HUES64 (cell line): ENCODE results near the gene SAMHD1.

Experiments
- H3K27ac ChIP-seq: 2 replicates; pipeline ENCODE4 v1.7.0; 2013; ENCODE audit warnings: low read depth, low read length, inconsistent platforms
- H3K27me3 ChIP-seq: 2 replicates; pipeline ENCODE4 v1.6.1; 2013; ENCODE audit warnings: mild to moderate bottlenecking, low read length; ENCODE audit not compliant: insufficient read depth
- H3K36me3 ChIP-seq: 2 replicates; pipeline ENCODE4 v1.6.1; 2013; ENCODE audit warnings: mild to moderate bottlenecking, low read length; ENCODE audit not compliant: insufficient read depth
- H3K4me1 ChIP-seq: 2 replicates; pipeline ENCODE4 v1.6.1; 2013; ENCODE audit warnings: mild to moderate bottlenecking, low read length, moderate library complexity; ENCODE audit not compliant: insufficient read depth
- H3K4me3 ChIP-seq: 2 replicates; pipeline ENCODE4 v1.5.1; 2013; ENCODE audit warnings: mild to moderate bottlenecking, low read length, moderate library complexity
- H3K9ac ChIP-seq: 2 replicates; pipeline ENCODE4 v1.6.1; 2013; ENCODE audit warnings: mild to moderate bottlenecking, low read depth, low read length
- H3K9me3 ChIP-seq: 2 replicates; pipeline ENCODE4 v1.6.1; 2013; ENCODE audit warnings: low read depth, low read length; ENCODE audit not compliant: insufficient read depth
- WGBS: fragments of 150-250, 120-280 bp; methylation state at CpG from one replicate; pipeline ENCODE4 v1.1.7; 2013; ENCODE audit warnings: missing lambda C conversion rate; 5-methylcytosine and 5-hydroxymethylcytosine counted together

Gene SAMHD1

GRCh38 chr20:36860339-36860738, 91.2 kb downstream of the SAMHD1 start:
- Histone ChIP-seq H3K36me3 (no peaks in the 10 kb centered on the region), H3K9ac (no peak overlapping the region), H3K27me3 (peaks cover 7% of the 10 kb centered on the region; the same call in 1 of the 2 replicates), H3K4me1 (peaks cover 14% of the 10 kb centered on the region), H3K9me3 (no peaks in the 10 kb centered on the region), H3K4me3 (no peak overlapping the region), H3K27ac (no peak overlapping the region)
- WGBS = 95% methylated on average over 5 of the region's 5 CpGs

GRCh38 chr20:36859700-36860330, 91.7 kb downstream of the SAMHD1 start:
- WGBS = 88% methylated on average over 5 of the region's 6 CpGs
- Histone ChIP-seq H3K4me3 (no peak overlapping the region), H3K9ac (no peak overlapping the region), H3K27ac (no peak overlapping the region), H3K27me3 (peaks cover 7% of the 10 kb centered on the region; the same call in 1 of the 2 replicates), H3K36me3 (no peaks in the 10 kb centered on the region), H3K4me1 (peaks cover 13% of the 10 kb centered on the region), H3K9me3 (no peaks in the 10 kb centered on the region)

GRCh38 chr20:36859282-36859555, 92.3 kb downstream of the SAMHD1 start:
- Histone ChIP-seq H3K9ac (no peak overlapping the region), H3K27me3 (peaks cover 7% of the 10 kb centered on the region; the same call in 1 of the 2 replicates), H3K9me3 (no peaks in the 10 kb centered on the region), H3K36me3 (no peaks in the 10 kb centered on the region), H3K4me3 (no peak overlapping the region), H3K27ac (no peak overlapping the region), H3K4me1 (peaks cover 14% of the 10 kb centered on the region)
- WGBS = 87% methylated on average over 4 of the region's 4 CpGs

- no peaks in the 10 kb centered on the region for H3K9me3 ChIP-seq
- no peaks in the 10 kb centered on the region for H3K36me3 ChIP-seq
- no peak overlapping the region for H3K27ac ChIP-seq
- H3K4me1 ChIP-seq = peaks cover 14% of the 10 kb centered on the region
- no peak overlapping the region for H3K9ac ChIP-seq
- H3K27me3 ChIP-seq = peaks cover 3% of the 10 kb centered on the region; the same call in 1 of the 2 replicates
- H3K4me3 ChIP-seq = no peak overlapping the region
- 89% methylated on average over 17 of the region's 17 CpGs for WGBS
Observed at GRCh38 chr20:36856691-36857635, 94.5 kb downstream of the SAMHD1 start.

- no peak overlapping the region for H3K4me3 ChIP-seq
- H3K9ac ChIP-seq = no peak overlapping the region
- no peaks in the 10 kb centered on the region for H3K9me3 ChIP-seq
- H3K27me3 ChIP-seq = no peaks in the 10 kb centered on the region
- H3K36me3 ChIP-seq = no peaks in the 10 kb centered on the region
- peaks cover 7% of the 10 kb centered on the region for H3K4me1 ChIP-seq
- no peak overlapping the region for H3K27ac ChIP-seq
- WGBS = 87% methylated on average over 3 of the region's 3 CpGs
Observed at GRCh38 chr20:36856195-36856594, 95.3 kb downstream of the SAMHD1 start.

- Histone ChIP-seq H3K4me1 (peaks cover 6% of the 10 kb centered on the region), H3K9ac (no peak overlapping the region), H3K4me3 (no peak overlapping the region), H3K27ac (no peak overlapping the region), H3K9me3 (peaks cover 5% of the 10 kb centered on the region), H3K36me3 (peaks cover 3% of the 10 kb centered on the region), H3K27me3 (no peaks in the 10 kb centered on the region)
- 86% methylated on average over 7 of the region's 7 CpGs for WGBS
Observed at GRCh38 chr20:36855241-36855657, 96.3 kb downstream of the SAMHD1 start.

- peaks cover 5% of the 10 kb centered on the region for H3K9me3 ChIP-seq
- H3K27ac ChIP-seq = no peak overlapping the region
- 74% methylated on average over 21 of the region's 21 CpGs for WGBS
- H3K27me3 ChIP-seq = no peaks in the 10 kb centered on the region
- H3K9ac ChIP-seq = no peak overlapping the region
- no peak overlapping the region for H3K4me3 ChIP-seq
- H3K36me3 ChIP-seq = peaks cover 3% of the 10 kb centered on the region
- peaks cover 6% of the 10 kb centered on the region for H3K4me1 ChIP-seq
Observed at GRCh38 chr20:36854348-36855240, 96.9 kb downstream of the SAMHD1 start.

- Histone ChIP-seq H3K36me3 (peaks cover 3% of the 10 kb centered on the region), H3K9me3 (peaks cover 5% of the 10 kb centered on the region), H3K27me3 (no peaks in the 10 kb centered on the region), H3K4me1 (peaks cover 6% of the 10 kb centered on the region), H3K27ac (no peak overlapping the region), H3K9ac (no peak overlapping the region), H3K4me3 (no peak overlapping the region)
- 95% methylated on average over 12 of the region's 12 CpGs for WGBS
Observed at GRCh38 chr20:36852187-36852586, 99.3 kb downstream of the SAMHD1 start.

- Histone ChIP-seq H3K27me3 (no peaks in the 10 kb centered on the region), H3K4me1 (peaks cover 6% of the 10 kb centered on the region), H3K9me3 (peaks cover 5% of the 10 kb centered on the region), H3K9ac (no peak overlapping the region), H3K27ac (no peak overlapping the region), H3K36me3 (peaks cover 3% of the 10 kb centered on the region), H3K4me3 (no peak overlapping the region)
- WGBS = 93% methylated on average over 2 of the region's 2 CpGs
Observed at GRCh38 chr20:36851490-36851889, 100.0 kb downstream of the SAMHD1 start.

- H3K9ac ChIP-seq = no peak overlapping the region
- H3K4me3 ChIP-seq = no peak overlapping the region
- H3K9me3 ChIP-seq = peaks cover 5% of the 10 kb centered on the region
- H3K36me3 ChIP-seq = peaks cover 3% of the 10 kb centered on the region
- no peak overlapping the region for H3K27ac ChIP-seq
- WGBS = 96% methylated on average over 6 of the region's 6 CpGs
- no peaks in the 10 kb centered on the region for H3K27me3 ChIP-seq
- peaks cover 6% of the 10 kb centered on the region for H3K4me1 ChIP-seq
Observed at GRCh38 chr20:36850759-36851158, 100.7 kb downstream of the SAMHD1 start.
